H1 (cell line): ENCODE results near the gene SH3RF2.

Source experiments
- ATF2 ChIP-seq: IDR thresholded peaks from 2 replicates; pipeline ENCODE4 v1.6.1; 2012; ENCODE audit warnings: low read length, inconsistent platforms
- ATF3 ChIP-seq: IDR thresholded peaks from 2 replicates; pipeline ENCODE4 v1.6.1; 2011; ENCODE audit warnings: low read depth, mild to moderate bottlenecking, low read length; ENCODE audit not compliant: insufficient read depth
- BRCA1 ChIP-seq: IDR thresholded peaks from 2 replicates; pipeline ENCODE4 v1.6.1; 2012; ENCODE audit warnings: low read depth, low read length, improper control_type of control experiment
- CBX5 ChIP-seq: fragments of 300-800, 300-1000 bp; sonication (generic); IDR thresholded peaks from 2 replicates; pipeline ENCODE4 v1.7.1; 2016; ENCODE audit warnings: antibody characterized with exemption, low read length, low read depth
- CTCF ChIP-seq, 3 experiments: IDR thresholded peaks; 1 replicate in 2 of 3; 2 replicates in 1 of 3; pipeline versions ENCODE4 v1.5.1 to v1.6.1; 2011; ENCODE audit warnings: low read length in 3 of 3, mild to moderate bottlenecking in 3 of 3, inconsistent platforms in 2 of 3, low read depth in 1 of 3, moderate library complexity in 1 of 3; ENCODE audit not compliant: insufficient read depth in 1 of 3; ENCODE audit errors: control extremely low read depth in 1 of 3
- EP300 ChIP-seq, 2 experiments: IDR thresholded peaks; 1 replicate in 1 of 2; 2 replicates in 1 of 2; pipeline ENCODE4 v1.6.1; 2011 to 2012; ENCODE audit warnings: low read depth in 2 of 2, low read length in 2 of 2, mild to moderate bottlenecking in 2 of 2, borderline replicate concordance in 1 of 2, inconsistent platforms in 1 of 2, moderate library complexity in 1 of 2
- HDAC6 ChIP-seq: IDR thresholded peaks from one replicate; pipeline ENCODE4 v1.7.1; 2012; ENCODE audit warnings: low read depth, mild to moderate bottlenecking, inconsistent platforms, low read length, moderate library complexity
- JUND ChIP-seq: IDR thresholded peaks from 2 replicates; pipeline ENCODE4 v1.6.1; 2011; ENCODE audit warnings: mild to moderate bottlenecking, improper control_type of control experiment, low read length
- MAFK ChIP-seq: IDR thresholded peaks from 2 replicates; pipeline ENCODE4 v1.6.1; 2012; ENCODE audit warnings: low read depth, mild to moderate bottlenecking, improper control_type of control experiment, low read length
- POLR2A ChIP-seq, 2 experiments: IDR thresholded peaks; 1 replicate in 1 of 2; 2 replicates in 1 of 2; pipeline ENCODE4 v1.6.1; 2011; ENCODE audit warnings: low read depth in 2 of 2, low read length in 2 of 2, mild to moderate bottlenecking in 2 of 2; ENCODE audit errors: control extremely low read depth in 1 of 2
- POLR2AphosphoS5 ChIP-seq: IDR thresholded peaks from 2 replicates; pipeline ENCODE4 v1.6.1; 2011; ENCODE audit warnings: low read depth, low read length
- RXRA ChIP-seq: IDR thresholded peaks from 2 replicates; pipeline ENCODE4 v1.6.1; 2011; ENCODE audit warnings: low read depth, mild to moderate bottlenecking, low read length, moderate library complexity; ENCODE audit not compliant: insufficient read depth
- SRF ChIP-seq: IDR thresholded peaks from 2 replicates; pipeline ENCODE4 v1.6.1; 2011; ENCODE audit warnings: mild to moderate bottlenecking, low read depth, low read length, moderate library complexity
- USF2 ChIP-seq: IDR thresholded peaks from 2 replicates; pipeline ENCODE4 v1.6.1; 2011; ENCODE audit warnings: low read length, improper control_type of control experiment

GRCh38 chr5:145915970-145916638 is 20.3 kb upstream of the SH3RF2 start:
- no peak for TF ChIP-seq CTCF (IDR thresholded peaks at IDR 0.05; ENCODE audit: control extremely low read depth in 1 of 3, insufficient read depth in 1 of 3, low read depth in 1 of 3, low read length in 3 of 3)
- no peak for TF ChIP-seq MAFK
- TF ChIP-seq ATF3 = no peak
- no peak for TF ChIP-seq CBX5
- TF ChIP-seq SRF = no peak
- TF ChIP-seq POLR2A (IDR thresholded peaks at IDR 0.05; ENCODE audit: control extremely low read depth in 1 of 2, low read depth in 2 of 2, low read length in 2 of 2) = no peak
- no peak for TF ChIP-seq JUND
- TF ChIP-seq ATF2 = no peak
- no peak for TF ChIP-seq RXRA
- no peak for TF ChIP-seq BRCA1
- TF ChIP-seq HDAC6 = no peak
- TF ChIP-seq USF2 = no peak
- TF ChIP-seq POLR2AphosphoS5 = no peak
- no peak for TF ChIP-seq EP300 (IDR thresholded peaks at IDR 0.05; ENCODE audit: borderline replicate concordance in 1 of 2, low read depth in 2 of 2, low read length in 2 of 2)
